T-helper 22 cell (primary cell): ENCODE data around the gene FUT6.
"Not testable (repeated sequence)": the region's sequence is repeated elsewhere in the genome, so short reads cannot be mapped to it uniquely, and the experiment has no call there.

Source experiments
- DNase-seq: peaks from one replicate; pipeline ENCODE4 v3.0.0-alpha.2; 2020; ENCODE audit warnings: low read depth

Gene FUT6

GRCh38 chr19:5857203-5858081 is 17.9 kb upstream of the FUT6 start:
- no peak for DNase-seq

- DNase-seq, result not testable (repeated sequence)
Measured at GRCh38 chr19:5855151-5855550, 15.6 kb upstream of the FUT6 start.

GRCh38 chr19:5854121-5854520 is 14.6 kb upstream of the FUT6 start:
- not testable (repeated sequence) for DNase-seq

GRCh38 chr19:5851302-5851701 is 11.8 kb upstream of the FUT6 start, which contains the start of gene FUT3:
Gene FUT3 (minus strand): TSS chr19:5851449.
- DNase-seq, result no peak

- DNase-seq, result no peak
Measured at GRCh38 chr19:5850743-5851293, 11.3 kb upstream of the FUT6 start.

GRCh38 chr19:5850189-5850588 is 10.7 kb upstream of the FUT6 start:
- DNase-seq, result no peak

GRCh38 chr19:5848621-5849020 is 9.1 kb upstream of the FUT6 start:
- DNase-seq, result not testable (repeated sequence)

- not testable (repeated sequence) for DNase-seq
Measured at GRCh38 chr19:5847846-5848245, 8.3 kb upstream of the FUT6 start.

GRCh38 chr19:5844456-5845433 is 5.2 kb upstream of the FUT6 start:
- DNase-seq, result no peak

- DNase-seq, result no peak
Measured at GRCh38 chr19:5843295-5843927, 3.9 kb upstream of the FUT6 start.

GRCh38 chr19:5841735-5842111 is 2.2 kb upstream of the FUT6 start:
- not testable (repeated sequence) for DNase-seq

GRCh38 chr19:5838353-5839064 is 993 bp downstream of the FUT6 start:
- no peak for DNase-seq

- DNase-seq, result no peak
Measured at GRCh38 chr19:5837761-5838352, 1.6 kb downstream of the FUT6 start.

- DNase-seq, result no peak
Measured at GRCh38 chr19:5832527-5833216, 6.8 kb downstream of the FUT6 start.

GRCh38 chr19:5832061-5832460 is 7.4 kb downstream of the FUT6 start:
- DNase-seq, result no peak

GRCh38 chr19:5831159-5831558 is 8.3 kb downstream of the FUT6 start:
- no peak for DNase-seq

- no peak for DNase-seq
Measured at GRCh38 chr19:5829567-5830310, 9.8 kb downstream of the FUT6 start.

GRCh38 chr19:5828661-5829566 is 10.6 kb downstream of the FUT6 start:
- DNase-seq, result no peak
